ENCODE data around the gene ANKRD22. TPM values are rescaled to one million over a fixed set of nuclear protein-coding genes. Genes with fewer than 3 reads are reported as not detected.

Gene ANKRD22
- total RNA-seq, 2 experiments from 2014 or later, result not detected

DNA sequence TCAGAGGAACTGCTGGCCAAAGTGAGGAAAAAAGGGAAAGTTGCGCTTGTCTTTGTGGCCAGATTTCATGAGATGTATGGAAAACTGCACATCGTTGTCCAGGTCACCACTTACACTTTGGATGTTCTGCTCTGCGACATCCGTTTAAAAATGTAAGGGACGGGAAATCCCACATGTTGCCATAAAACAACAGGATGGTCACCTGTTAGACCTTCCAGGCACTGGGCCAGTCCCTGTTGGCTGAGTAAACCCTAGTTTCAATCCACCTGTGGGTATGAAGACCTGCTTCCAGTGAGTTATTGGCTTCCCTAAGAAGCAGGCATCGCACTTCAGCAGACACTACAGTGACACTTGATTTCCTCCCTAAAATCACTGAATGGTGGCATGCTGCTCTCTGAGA, 25.7 kb upstream of the ANKRD22 start:
- Histone ChIP-seq H3K27me3 (ENCODE audit: control insufficient read depth in 1 of 2, insufficient read depth in 2 of 2, low read length in 2 of 2) (no peaks in the 10 kb centered on the region), H3K4me1 (ENCODE audit: insufficient read depth, low read length) (peaks cover 21% of the 10 kb centered on the region), H3K9me3 (ENCODE audit: control insufficient read depth in 1 of 2, insufficient read depth in 1 of 2, low read length in 2 of 2) (no peaks in the 10 kb centered on the region), H3K36me3 (ENCODE audit: insufficient read depth, low read length) (no peaks in the 10 kb centered on the region), H3K27ac (ENCODE audit: low read depth in 1 of 2, low read length in 2 of 2) (no peak overlapping the region), H3K4me3 (ENCODE audit: low read length) (no peak overlapping the region)
- H3K9me3 Mint-ChIP-seq, result no peaks in the 10 kb centered on the region
- no peak for ATAC-seq (ENCODE audit: poor library complexity)
- no peak overlapping the region for H3K27ac Mint-ChIP-seq
- POLR2A ChIA-PET, result no interaction called here
- no peak overlapping the region for H3K4me3 Mint-ChIP-seq
- peaks cover 25% of the 10 kb centered on the region for H3K36me3 Mint-ChIP-seq (ENCODE audit: low read depth)
- no peaks in the 10 kb centered on the region for H3K27me3 Mint-ChIP-seq
- CTCF ChIA-PET, result interaction anchor here (1.1 kb wide), 1 partner anchor 55 kb away, joined by 4 read pairs; no protein-coding TSS in a partner anchor
- TF ChIP-seq, protein P1, sequence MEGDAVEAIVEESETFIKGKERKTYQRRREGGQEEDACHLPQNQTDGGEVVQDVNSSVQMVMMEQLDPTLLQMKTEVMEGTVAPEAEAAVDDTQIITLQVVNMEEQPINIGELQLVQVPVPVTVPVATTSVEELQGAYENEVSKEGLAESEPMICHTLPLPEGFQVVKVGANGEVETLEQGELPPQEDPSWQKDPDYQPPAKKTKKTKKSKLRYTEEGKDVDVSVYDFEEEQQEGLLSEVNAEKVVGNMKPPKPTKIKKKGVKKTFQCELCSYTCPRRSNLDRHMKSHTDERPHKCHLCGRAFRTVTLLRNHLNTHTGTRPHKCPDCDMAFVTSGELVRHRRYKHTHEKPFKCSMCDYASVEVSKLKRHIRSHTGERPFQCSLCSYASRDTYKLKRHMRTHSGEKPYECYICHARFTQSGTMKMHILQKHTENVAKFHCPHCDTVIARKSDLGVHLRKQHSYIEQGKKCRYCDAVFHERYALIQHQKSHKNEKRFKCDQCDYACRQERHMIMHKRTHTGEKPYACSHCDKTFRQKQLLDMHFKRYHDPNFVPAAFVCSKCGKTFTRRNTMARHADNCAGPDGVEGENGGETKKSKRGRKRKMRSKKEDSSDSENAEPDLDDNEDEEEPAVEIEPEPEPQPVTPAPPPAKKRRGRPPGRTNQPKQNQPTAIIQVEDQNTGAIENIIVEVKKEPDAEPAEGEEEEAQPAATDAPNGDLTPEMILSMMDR (IDR thresholded peaks at IDR 0.05), result no peak
- intact Hi-C loops (cut with DNase I, micrococcal nuclease), result loop anchor here in 1 of 2 experiments (5.0 kb wide), 1 partner anchor 40 kb away; no protein-coding TSS in a partner anchor
- no peak for DNase-seq
- peaks cover 41% of the 10 kb centered on the region for H3K4me1 Mint-ChIP-seq (ENCODE audit: low read depth)

GRCh38 chr10:88875081-88875480, 23.4 kb upstream of the ANKRD22 start:
- Mint-ChIP-seq H3K36me3 (ENCODE audit: low read depth) (peaks cover 4% of the 10 kb centered on the region), H3K4me3 (no peak overlapping the region), H3K27ac (no peak overlapping the region), H3K9me3 (no peaks in the 10 kb centered on the region), H3K4me1 (ENCODE audit: low read depth) (peaks cover 24% of the 10 kb centered on the region), H3K27me3 (no peaks in the 10 kb centered on the region)
- Histone ChIP-seq H3K27me3 (ENCODE audit: control insufficient read depth in 1 of 2, insufficient read depth in 2 of 2, low read length in 2 of 2) (no peaks in the 10 kb centered on the region), H3K4me1 (ENCODE audit: insufficient read depth, low read length) (peaks cover 15% of the 10 kb centered on the region), H3K9me3 (ENCODE audit: control insufficient read depth in 1 of 2, insufficient read depth in 1 of 2, low read length in 2 of 2) (no peaks in the 10 kb centered on the region), H3K27ac (ENCODE audit: low read depth in 1 of 2, low read length in 2 of 2) (no peak overlapping the region), H3K36me3 (ENCODE audit: insufficient read depth, low read length) (no peaks in the 10 kb centered on the region), H3K4me3 (ENCODE audit: low read length) (no peak overlapping the region)
- ChIA-PET POLR2A (no interaction called here), CTCF (no interaction called here)
- TF ChIP-seq, protein P1 (IDR thresholded peaks at IDR 0.05), result no peak
- ATAC-seq (ENCODE audit: poor library complexity) (no peak), DNase-seq (no peak)
- intact Hi-C loops (cut with DNase I, micrococcal nuclease), result loop anchor here in 1 of 2 experiments (5.0 kb wide), 1 partner anchor 38 kb away; no protein-coding TSS in a partner anchor

DNA sequence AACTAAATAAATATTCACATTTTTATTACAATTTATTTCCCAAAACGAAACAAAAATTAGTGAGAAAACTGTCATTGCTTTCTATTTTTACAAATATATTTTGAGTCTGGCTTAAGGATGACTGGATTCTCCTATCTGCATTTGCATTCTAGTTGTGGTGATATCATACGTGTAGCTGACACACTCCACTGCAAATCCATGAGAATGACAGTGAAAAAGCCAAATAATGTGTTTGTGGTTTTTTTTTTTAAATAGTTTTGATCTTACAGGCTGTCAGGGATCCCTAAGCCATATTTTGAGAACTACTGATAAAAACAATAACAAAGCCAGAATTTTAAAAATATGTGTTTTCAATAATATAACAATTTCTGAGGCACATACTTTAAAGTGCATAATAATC, 22.6 kb upstream of the ANKRD22 start:
- H3K27me3 Mint-ChIP-seq, result no peaks in the 10 kb centered on the region
- Histone ChIP-seq H3K4me1 (ENCODE audit: insufficient read depth, low read length) (peaks cover 7% of the 10 kb centered on the region), H3K27ac (ENCODE audit: low read depth in 1 of 2, low read length in 2 of 2) (no peak overlapping the region), H3K36me3 (ENCODE audit: insufficient read depth, low read length) (no peaks in the 10 kb centered on the region), H3K4me3 (ENCODE audit: low read length) (no peak overlapping the region), H3K27me3 (ENCODE audit: control insufficient read depth in 1 of 2, insufficient read depth in 2 of 2, low read length in 2 of 2) (no peaks in the 10 kb centered on the region), H3K9me3 (ENCODE audit: control insufficient read depth in 1 of 2, insufficient read depth in 1 of 2, low read length in 2 of 2) (no peaks in the 10 kb centered on the region)
- H3K27ac Mint-ChIP-seq, result no peak overlapping the region
- H3K9me3 Mint-ChIP-seq, result no peaks in the 10 kb centered on the region
- intact Hi-C loops (cut with DNase I, micrococcal nuclease), result no loop called here
- DNase-seq (no peak), ATAC-seq (ENCODE audit: poor library complexity) (no peak)
- no peak overlapping the region for H3K4me3 Mint-ChIP-seq
- TF ChIP-seq, protein P1 (IDR thresholded peaks at IDR 0.05), result no peak
- POLR2A ChIA-PET, result no interaction called here
- H3K4me1 Mint-ChIP-seq (ENCODE audit: low read depth), result peaks cover 16% of the 10 kb centered on the region
- no peaks in the 10 kb centered on the region for H3K36me3 Mint-ChIP-seq (ENCODE audit: low read depth)
- CTCF ChIA-PET, result no interaction called here

All from CD4-positive, alpha-beta T cell (primary cell).